Smooth muscle cell (in vitro differentiated cells): ENCODE data around the gene CHIT1. TPM values are rescaled to one million over a fixed set of nuclear protein-coding genes. Genes with fewer than 3 reads are reported as not detected.

ENCODE experiments used
- DNase-seq: peaks from one replicate; lab custom pipeline; 2025; ENCODE audit not compliant: unreplicated experiment; lab: John Stamatoyannopoulos, UW
- H2AFZ ChIP-seq: fragments of 200-600 bp; sonication (generic); 2 replicates; pipeline ENCODE4 v1.6.0; 2016; ENCODE audit warnings: antibody characterized with exemption, low read depth, mild to moderate bottlenecking
- H3F3A ChIP-seq: fragments of 200-600 bp; sonication (generic); 2 replicates; pipeline ENCODE4 v1.6.0; 2017; ENCODE audit warnings: antibody characterized with exemption, low read depth
- H3K27ac ChIP-seq: fragments of 200-600 bp; sonication (generic); 2 replicates; pipeline ENCODE4 v1.5.1; 2016; ENCODE audit warnings: low read depth, mild to moderate bottlenecking
- H3K27me3 ChIP-seq: fragments of 200-600 bp; sonication (generic); 2 replicates; pipeline ENCODE4 v1.6.1; 2016; ENCODE audit warnings: low read depth, mild to moderate bottlenecking
- H3K36me3 ChIP-seq: fragments of 200-600 bp; sonication (generic); 2 replicates; pipeline ENCODE4 v1.5.1; 2016; ENCODE audit warnings: low read depth
- H3K4me1 ChIP-seq: fragments of 200-600 bp; sonication (generic); 2 replicates; pipeline ENCODE4 v1.5.1; 2016; ENCODE audit warnings: low read depth
- H3K4me2 ChIP-seq: fragments of 200-600 bp; sonication (generic); 2 replicates; pipeline ENCODE4 v1.6.0; 2016; ENCODE audit warnings: mild to moderate bottlenecking
- H3K4me3 ChIP-seq: fragments of 200-600 bp; sonication (generic); 2 replicates; pipeline ENCODE4 v1.5.1; 2016; ENCODE audit warnings: mild to moderate bottlenecking
- H3K79me2 ChIP-seq: fragments of 200-600 bp; sonication (generic); 2 replicates; pipeline ENCODE4 v1.6.0; 2016; ENCODE audit warnings: low read depth, mild to moderate bottlenecking
- H3K9ac ChIP-seq: fragments of 200-600 bp; sonication (generic); 2 replicates; pipeline ENCODE4 v1.6.0; 2016; ENCODE audit warnings: low read depth
- H3K9me3 ChIP-seq: fragments of 200-600 bp; sonication (generic); replicated peaks from 2 replicates; pipeline ENCODE4 v1.5.1; 2016; ENCODE audit warnings: low read depth
- H4K20me1 ChIP-seq: fragments of 200-600 bp; sonication (generic); 2 replicates; pipeline ENCODE4 v1.6.0; 2016; ENCODE audit warnings: low read depth
- CTCF ChIP-seq: fragments of 200-600 bp; sonication (generic); IDR thresholded peaks from 2 replicates; pipeline ENCODE4 v1.5.1; 2017; ENCODE audit warnings: borderline replicate concordance, mild to moderate bottlenecking, antibody characterized with exemption; ENCODE audit not compliant: insufficient read depth, poor library complexity, severe bottlenecking
- WGBS: methylation state at CpG from one replicate; pipeline ENCODE4 v1.1.7; 2016; ENCODE audit warnings: low lambda C conversion rate; 5-methylcytosine and 5-hydroxymethylcytosine counted together
- polyA plus RNA-seq: library from polyadenylated mRNA; unstranded; fragments of >200 nt; fragmentation: Nextera tagmentation; extraction: Ambion mirVana; gene quantifications from 2 replicates; pipeline ENCODE4 v1.2.1, GENCODE V29; 2016
- total RNA-seq: library from RNA; depleted of rRNA; stranded (reverse); fragments of >200 nt; gene quantifications from 2 replicates; pipeline ENCODE4 v1.2.3, GENCODE V29; 2014

CHIT1 gene
- total and polyA plus RNA-seq, 2 experiments from 2014 or later: not detected

DNA sequence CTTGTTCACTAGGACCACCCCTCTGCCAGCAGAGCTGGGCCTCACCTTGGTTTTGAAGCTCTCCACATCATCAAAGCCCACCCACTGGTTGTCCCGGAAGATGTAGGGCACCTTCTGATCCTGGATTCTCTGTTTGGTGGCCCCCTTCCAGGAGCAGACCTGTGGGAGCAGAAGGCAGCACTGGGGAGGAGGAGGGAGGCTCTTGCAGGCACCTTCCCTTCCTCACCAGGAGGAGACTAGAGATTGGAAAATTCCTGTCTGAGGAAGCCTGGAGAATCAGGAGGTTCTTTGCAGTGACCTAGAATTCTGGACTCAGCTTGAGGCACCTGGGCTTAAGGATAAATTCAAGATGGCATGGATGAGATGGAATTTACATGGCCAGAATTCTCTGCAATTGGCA lies 10.3 kb downstream of the CHIT1 start:
- Histone ChIP-seq H4K20me1 (no peaks in the 10 kb centered on the region), H3K79me2 (no peaks in the 10 kb centered on the region), H3K27ac (no peak overlapping the region), H3K9ac (no peak overlapping the region), H3K4me2 (no peak overlapping the region), H3K36me3 (no peaks in the 10 kb centered on the region), H3K4me3 (no peak overlapping the region), H3K4me1 (no peaks in the 10 kb centered on the region), H3K9me3 (no peaks in the 10 kb centered on the region), H2AFZ (no peak overlapping the region), H3F3A (no peaks in the 10 kb centered on the region), H3K27me3 (peaks cover 12% of the 10 kb centered on the region)
- no peak for TF ChIP-seq CTCF
- 83% methylated on average over 1 of the region's 1 CpG for WGBS
- DNase-seq: no peak

DNA sequence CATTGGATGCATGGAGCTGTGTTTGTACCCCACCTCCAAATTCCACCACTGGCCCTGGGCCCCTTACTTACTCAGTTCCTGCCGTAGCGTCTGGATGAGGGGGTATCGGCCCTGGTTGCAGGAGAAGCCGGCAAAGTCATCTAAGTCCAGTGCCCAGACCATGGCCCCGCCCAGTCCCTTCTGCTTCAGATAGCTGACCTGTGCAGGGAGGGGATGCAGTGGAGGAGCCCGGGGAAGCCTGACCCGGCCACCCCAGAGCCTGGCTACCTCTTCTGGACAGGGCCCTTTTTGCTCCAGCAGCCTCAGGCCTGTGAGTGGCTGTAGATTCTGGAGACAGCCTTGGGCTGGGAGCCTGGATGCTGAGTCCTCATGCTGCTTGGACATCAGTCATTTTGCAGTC lies 11.8 kb downstream of the CHIT1 start:
- Histone ChIP-seq H3K27ac (no peak overlapping the region), H4K20me1 (no peaks in the 10 kb centered on the region), H3K9me3 (no peaks in the 10 kb centered on the region), H3K4me1 (no peaks in the 10 kb centered on the region), H3K79me2 (no peaks in the 10 kb centered on the region), H2AFZ (no peak overlapping the region), H3K27me3 (peaks cover 4% of the 10 kb centered on the region), H3K4me3 (no peak overlapping the region), H3K4me2 (no peak overlapping the region), H3K9ac (no peak overlapping the region), H3F3A (no peaks in the 10 kb centered on the region), H3K36me3 (no peaks in the 10 kb centered on the region)
- DNase-seq: no peak
- WGBS: 81% methylated on average over 7 of the region's 7 CpGs
- TF ChIP-seq CTCF: no peak

DNA sequence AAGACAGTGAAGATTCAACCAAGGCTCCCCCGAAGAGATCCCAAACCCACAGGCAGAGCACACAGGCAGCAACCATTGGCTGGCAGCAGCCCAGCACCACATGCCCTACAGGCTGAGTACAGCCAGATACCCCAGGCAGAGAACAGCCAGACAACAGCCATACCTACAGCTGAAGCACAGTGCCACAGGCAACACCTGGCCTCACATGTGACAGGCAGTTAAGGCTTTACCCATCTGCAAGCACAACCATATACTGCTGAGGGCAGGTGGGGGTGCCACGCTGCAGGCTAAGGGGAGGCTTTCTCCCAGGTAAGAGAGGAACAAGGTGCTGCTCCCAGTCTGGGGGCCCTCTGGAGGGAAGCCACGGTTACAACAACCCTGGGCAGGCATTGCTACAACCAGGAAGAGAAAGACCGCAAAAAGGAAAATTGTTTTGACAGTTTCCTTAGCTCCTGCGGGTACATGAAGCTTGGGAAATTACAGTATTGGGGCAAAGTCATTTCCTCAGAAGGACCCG lies 12.3 kb downstream of the CHIT1 start:
- no peak overlapping the region for H3K4me2 ChIP-seq
- DNase-seq: no peak
- no peaks in the 10 kb centered on the region for H3K79me2 ChIP-seq
- H3K27me3 ChIP-seq: peaks cover under 1% of the 10 kb centered on the region
- WGBS: 63% methylated on average over 6 of the region's 6 CpGs
- TF ChIP-seq CTCF: peak; percentile 19
- H3F3A ChIP-seq: no peaks in the 10 kb centered on the region
- H3K27ac ChIP-seq: no peak overlapping the region
- H3K36me3 ChIP-seq: no peaks in the 10 kb centered on the region
- H3K4me1 ChIP-seq: no peaks in the 10 kb centered on the region
- no peak overlapping the region for H3K4me3 ChIP-seq
- H3K9ac ChIP-seq: no peak overlapping the region
- no peak overlapping the region for H2AFZ ChIP-seq
- H3K9me3 ChIP-seq: no peaks in the 10 kb centered on the region
- H4K20me1 ChIP-seq: no peaks in the 10 kb centered on the region
